Testis (tissue), 2 donors: Measurements from ENCODE around the gene RELCH.

Source experiments
- CTCF ChIP-seq, 3 experiments: fragments of 450-650 bp in 2 of 3; fragments of 200-600 bp in 1 of 3; sonication (generic) in 1 of 3; IDR thresholded peaks; one replicate each; pipeline ENCODE4 v1.5.1; 2016 to 2019; ENCODE audit warnings: antibody characterized with exemption in 3 of 3, mild to moderate bottlenecking in 2 of 3, moderate library complexity in 1 of 3
- POLR2A ChIP-seq: fragments of 450-650 bp; IDR thresholded peaks from one replicate; pipeline ENCODE4 v1.6.1; 2017; ENCODE audit warnings: antibody characterized with exemption, mild to moderate bottlenecking, moderate library complexity

GRCh38 chr18:62245177-62245576, 58.1 kb downstream of the RELCH start:
- TF ChIP-seq POLR2A (no peak), CTCF (IDR thresholded peaks at IDR 0.05) (no peak)
